Kasumi-1 (cell line): ENCODE measurements around the gene DMD.

Experiments
- DNase-seq, 2 experiments: peaks; one replicate each; lab custom pipeline; 2025; lab: John Stamatoyannopoulos, UW

Gene DMD

DNA sequence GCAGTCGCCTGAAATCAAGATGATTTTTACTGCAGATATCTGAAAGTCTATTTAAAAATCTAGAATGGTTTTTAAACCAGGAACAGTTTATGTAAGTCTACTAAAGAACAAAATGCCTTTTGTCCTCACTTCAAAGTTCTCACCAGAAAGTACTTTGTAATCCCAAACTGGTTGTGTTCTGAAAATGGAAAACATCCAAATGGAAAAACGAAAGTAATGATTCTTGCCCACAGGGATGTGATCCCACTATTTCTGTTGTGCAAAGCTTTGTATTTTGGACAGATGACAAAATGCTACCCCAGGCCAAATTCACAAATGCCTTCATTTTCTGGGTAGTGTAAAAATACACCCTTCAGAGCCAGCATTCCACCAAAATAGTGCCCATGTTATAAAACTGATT lies 1874.0 kb downstream of the DMD start:
- DNase-seq, result no peak

DNA sequence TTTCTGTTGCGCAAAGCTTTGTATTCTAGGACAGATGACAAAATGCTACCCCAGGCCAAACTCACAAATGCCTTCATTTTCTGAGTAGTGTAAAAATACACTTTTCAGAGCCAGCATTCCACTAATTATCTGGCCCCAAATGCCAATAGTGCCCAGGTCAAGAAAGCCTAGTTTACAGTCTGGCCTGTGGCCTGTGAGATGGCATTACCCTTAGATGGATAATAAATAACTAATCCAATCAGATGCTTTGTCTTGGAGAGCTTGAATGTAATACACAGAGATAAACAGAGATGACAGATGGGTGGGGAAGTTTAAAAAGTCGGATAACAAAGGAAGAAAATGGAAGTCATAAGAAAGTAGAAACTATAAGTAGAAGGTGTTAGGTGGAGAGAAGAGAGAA lies 1874.9 kb downstream of the DMD start:
- DNase-seq, result no peak

- DNase-seq, result no peak
Observed at GRCh38 chrX:31334997-31335396, 1876.4 kb downstream of the DMD start.

DNA sequence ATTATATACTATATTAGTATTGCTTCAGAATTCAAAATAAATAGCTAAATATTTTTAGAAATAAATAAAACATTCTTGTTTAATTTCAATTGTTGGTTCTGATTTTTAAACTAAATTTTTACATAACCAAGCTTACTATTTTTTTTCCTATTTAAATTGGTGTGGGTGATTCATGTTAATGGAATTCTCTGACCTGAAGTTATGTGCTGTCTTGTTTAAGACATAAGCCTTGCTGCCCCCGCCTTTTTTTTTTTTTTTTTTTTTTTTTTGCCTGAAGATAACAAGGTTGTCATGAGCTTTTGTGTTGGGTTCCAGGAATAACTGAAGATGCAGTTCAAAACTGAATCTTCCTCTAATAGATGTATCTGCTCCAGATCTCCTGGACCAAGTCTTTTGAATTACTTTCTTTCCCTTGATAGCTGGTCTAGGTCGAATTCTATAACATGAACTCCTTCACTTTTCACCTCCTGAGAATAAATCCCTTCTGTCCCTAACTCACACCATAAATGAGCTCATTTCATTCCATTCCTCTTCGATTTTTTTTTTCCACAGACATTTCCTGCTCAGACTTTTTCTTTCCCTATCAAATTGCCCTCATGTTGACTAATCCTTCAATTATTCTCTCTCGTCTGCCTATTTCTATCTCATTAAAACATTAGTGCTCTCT lies 1878.1 kb downstream of the DMD start:
- no peak for DNase-seq

GRCh38 chrX:31331928-31332327 lies 1879.4 kb downstream of the DMD start:
- no peak for DNase-seq

- no peak for DNase-seq
Observed at GRCh38 chrX:31331015-31331414, 1880.3 kb downstream of the DMD start.

DNA sequence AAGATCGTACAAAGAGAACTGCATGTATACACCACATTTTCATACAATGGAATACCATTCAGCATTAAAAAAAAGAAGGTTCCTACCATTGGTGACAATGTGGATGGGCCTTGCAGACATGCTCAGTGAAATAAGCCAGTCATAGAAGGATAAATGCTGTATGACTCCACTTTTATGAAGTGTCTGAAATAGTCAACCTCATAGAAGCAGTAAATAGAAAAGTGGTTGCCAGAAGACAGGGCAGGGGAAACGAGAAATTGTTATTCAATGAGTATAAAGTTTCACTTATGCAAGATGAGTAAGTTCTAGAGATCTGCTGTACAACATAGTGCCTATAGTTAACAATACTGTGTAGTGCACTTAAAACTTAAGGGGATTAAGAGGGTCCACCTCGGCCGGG lies 1882.1 kb downstream of the DMD start:
- no peak for DNase-seq

DNA sequence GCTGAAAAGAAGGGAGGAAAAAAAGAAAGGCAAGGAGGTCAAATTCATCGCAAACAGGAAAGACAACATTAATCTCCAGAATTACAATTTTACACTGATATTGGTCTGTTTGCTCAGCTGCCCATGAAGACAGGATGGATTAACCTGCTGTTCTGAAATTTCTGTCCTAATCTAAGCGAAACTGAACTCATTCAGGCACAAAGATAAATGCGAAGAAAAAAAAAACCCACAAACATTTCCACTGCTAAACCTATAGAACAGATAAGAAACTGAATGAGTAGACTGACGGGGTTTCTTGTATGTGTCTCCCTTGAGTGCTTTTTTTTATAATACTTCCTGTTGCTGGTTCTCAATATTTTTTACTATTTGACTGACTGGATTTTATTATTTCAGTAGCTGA lies 1887.7 kb downstream of the DMD start:
- DNase-seq, result no peak

GRCh38 chrX:31320740-31321139 lies 1890.6 kb downstream of the DMD start:
- DNase-seq, result no peak

GRCh38 chrX:31319586-31319985 lies 1891.8 kb downstream of the DMD start:
- no peak for DNase-seq

DNA sequence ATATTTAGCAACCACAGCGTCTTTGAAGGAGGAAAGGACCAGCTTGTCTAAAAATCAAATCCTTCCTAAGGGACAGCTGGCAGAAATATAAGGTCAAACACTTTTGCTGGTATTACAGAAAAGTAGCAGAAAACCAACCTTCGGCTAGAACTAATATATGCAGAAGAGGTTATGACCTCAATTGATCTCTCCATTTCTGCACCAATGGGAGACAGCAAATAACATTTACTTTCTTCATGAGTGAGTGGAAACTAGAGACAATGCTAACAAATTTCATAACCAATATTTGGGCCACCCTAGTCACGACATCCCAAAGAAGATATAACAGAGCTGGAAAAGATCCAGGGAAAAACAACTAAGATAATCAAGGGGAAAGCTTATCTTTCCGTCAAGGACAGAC lies 1892.5 kb downstream of the DMD start:
- DNase-seq, result no peak

- DNase-seq, result no peak
Observed at GRCh38 chrX:31316340-31316991, 1894.9 kb downstream of the DMD start.

DNA sequence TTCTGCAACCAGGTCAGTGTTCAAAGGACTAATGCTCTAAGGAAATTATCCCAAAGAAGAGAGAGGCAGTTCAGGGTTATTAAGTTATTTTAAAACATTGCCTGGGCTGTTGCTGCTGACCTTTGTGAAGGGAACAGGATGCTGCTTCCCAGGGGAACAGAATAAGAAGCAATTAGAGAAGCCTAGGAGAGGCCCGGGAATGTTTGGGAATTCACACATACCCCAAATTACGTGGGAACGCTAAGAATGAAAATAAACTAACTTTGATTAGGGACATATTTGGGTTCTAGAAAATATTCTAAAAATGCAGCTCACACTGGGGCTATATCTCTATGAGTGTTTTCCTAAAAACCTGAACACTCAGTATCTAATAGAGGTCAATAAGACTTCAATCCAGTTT lies 1896.4 kb downstream of the DMD start:
- DNase-seq, result no peak

DNA sequence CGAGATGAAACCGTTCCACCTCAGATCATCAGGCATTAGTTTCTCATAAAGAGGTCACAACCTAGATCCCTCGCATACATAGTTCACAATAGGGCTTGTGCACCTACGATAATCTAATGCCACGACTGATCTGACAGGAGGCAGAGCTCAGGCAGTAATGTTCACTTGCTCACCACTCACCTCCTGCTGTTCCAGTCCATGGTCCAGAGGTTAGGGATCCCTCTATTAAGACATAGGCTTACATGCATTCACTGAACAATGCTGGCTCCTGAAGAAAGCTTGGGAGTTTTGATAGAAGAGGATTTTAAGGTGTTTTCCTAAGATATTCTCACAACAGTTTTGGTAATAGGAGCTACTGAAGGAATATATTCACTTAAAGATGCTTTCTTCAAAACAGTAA lies 1903.4 kb downstream of the DMD start:
- DNase-seq, result no peak

- DNase-seq, result no peak
Observed at GRCh38 chrX:31302573-31303075, 1908.7 kb downstream of the DMD start.

- DNase-seq, result no peak
Observed at GRCh38 chrX:31301941-31302340, 1909.4 kb downstream of the DMD start.

DNA sequence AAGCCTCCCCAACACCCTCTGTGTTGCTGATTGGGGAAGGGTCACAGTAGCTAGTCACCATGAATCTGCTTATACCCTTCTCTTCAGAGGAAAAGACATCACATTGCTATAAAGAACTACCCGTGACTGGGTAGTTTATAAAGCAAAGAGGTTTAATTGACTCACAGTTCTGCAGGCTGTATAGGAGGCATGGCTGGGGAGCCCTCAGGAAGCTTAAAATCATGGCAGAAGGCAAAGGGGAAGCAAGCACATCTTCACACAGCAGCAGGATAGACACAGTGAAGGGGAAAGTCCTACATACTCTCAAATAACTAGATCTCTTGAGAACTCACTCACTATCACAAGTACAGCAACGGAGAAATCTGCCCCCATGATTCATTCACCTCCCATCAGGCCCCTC lies 1910.1 kb downstream of the DMD start:
- no peak for DNase-seq

DNA sequence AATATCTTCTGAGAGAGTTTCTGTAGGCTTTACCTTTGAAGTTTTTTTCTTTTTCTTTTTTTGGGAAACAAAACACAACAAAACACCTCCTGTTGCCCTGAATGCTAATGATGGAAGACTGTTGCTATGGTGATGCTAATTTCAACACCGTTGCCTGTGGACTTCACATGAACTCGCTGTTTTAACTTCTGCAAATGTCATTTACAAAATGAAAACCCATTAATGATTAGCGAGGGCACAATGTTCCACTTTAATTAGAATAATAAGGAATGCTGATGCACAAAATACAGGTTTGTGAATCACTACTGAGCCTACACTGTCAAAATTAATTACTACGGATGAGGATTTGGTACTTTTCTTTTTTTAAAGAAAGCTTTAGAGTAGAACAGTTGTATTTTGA lies 1912.4 kb downstream of the DMD start:
- no peak for DNase-seq

GRCh38 chrX:31297881-31298280 lies 1913.5 kb downstream of the DMD start:
- no peak for DNase-seq

DNA sequence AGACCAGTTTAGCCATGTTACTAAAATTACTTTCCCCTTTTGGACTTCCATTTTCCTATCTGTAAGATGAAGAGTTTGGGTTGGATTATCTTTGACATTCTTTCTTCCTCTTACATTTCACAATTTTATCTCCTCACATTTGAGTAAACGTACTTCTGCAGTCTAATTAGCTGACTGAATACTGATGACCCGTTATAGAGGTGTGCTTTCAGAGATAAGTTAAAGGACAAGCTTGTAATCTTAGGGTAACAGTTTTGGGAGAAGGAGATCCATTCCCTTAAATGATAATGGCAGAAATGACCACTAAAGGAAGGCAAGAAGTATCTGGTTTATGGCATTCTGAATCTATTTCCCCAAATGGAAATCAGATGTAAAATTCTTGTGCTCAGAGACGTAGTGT lies 1916.9 kb downstream of the DMD start:
- no peak for DNase-seq

DNA sequence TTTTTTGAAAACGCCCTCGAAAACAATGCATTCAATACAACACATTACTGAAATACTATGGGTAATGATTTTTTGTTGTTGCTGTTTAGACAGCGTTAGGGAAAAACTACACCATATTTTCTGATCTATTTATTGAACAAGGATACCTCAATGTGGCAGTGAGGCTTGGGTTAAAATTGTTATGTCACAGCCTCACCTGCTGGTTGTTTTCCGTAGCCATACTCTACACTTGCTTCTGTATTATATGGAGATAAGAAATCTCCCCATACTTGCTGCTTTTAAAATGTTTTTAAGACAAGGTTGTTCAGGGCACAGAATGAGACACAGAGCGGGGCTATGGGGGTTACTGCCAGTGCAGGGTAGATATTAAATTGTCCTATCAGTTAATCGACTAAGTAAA lies 1917.9 kb downstream of the DMD start:
- no peak for DNase-seq

- no peak for DNase-seq
Observed at GRCh38 chrX:31291131-31291530, 1920.2 kb downstream of the DMD start.

DNA sequence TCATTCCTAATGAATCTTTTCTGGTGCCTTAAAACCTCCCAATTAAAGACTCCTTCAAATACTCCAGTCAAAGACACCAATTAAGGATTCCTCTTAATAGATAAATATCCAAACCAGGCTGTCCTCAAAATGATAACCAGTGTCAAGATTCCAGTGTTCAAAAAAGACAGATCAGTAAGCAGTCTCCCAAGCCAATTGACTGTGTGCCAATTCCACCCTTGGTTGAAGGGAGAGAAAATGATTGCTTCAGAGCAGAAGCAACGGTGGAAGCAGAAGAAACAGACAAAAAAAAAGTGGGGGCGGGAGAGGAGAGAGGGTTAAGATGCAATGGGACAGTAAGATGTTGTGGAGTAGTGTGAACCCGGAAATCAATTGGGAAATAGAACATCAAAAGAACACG lies 1923.5 kb downstream of the DMD start:
- no peak for DNase-seq

GRCh38 chrX:31280580-31280979 lies 1930.8 kb downstream of the DMD start:
- DNase-seq, result no peak
